Measurements from ENCODE around the gene ACTL10.

DNA sequence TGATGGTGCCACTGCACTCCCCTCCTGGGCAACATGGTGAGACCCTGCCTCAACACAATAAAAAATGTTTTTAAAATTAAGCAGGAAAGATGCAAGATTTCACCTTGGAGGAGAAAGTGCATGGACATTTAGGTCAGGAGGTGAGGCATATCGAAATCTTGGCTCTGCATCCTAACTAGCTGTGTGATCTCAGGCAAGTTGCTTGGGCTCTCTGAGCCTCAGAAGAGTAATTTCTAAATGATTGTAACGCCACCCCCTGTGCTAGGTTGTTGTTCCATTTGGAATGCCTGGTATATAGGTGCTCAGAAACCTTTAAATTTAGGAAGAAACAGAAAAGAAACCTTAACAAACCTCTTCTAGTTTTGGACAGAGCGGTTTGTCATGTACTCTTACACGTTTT lies 40.6 kb upstream of the ACTL10 start:
- TF ChIP-seq CTCF (IDR thresholded peaks at IDR 0.05) (no peak), POLR2AphosphoS5 (IDR thresholded peaks at IDR 0.05) (no peak), POLR2A (IDR thresholded peaks at IDR 0.05) (no peak), EP300 (IDR thresholded peaks at IDR 0.05) (no peak)
